ENCODE data around the gene DPYSL3. TPM values are rescaled to one million over a fixed set of nuclear protein-coding genes. Genes with fewer than 3 reads are reported as not detected.

DPYSL3 gene
- total RNA-seq, 1 experiment from 2014 or later: 17.2 TPM

DNA sequence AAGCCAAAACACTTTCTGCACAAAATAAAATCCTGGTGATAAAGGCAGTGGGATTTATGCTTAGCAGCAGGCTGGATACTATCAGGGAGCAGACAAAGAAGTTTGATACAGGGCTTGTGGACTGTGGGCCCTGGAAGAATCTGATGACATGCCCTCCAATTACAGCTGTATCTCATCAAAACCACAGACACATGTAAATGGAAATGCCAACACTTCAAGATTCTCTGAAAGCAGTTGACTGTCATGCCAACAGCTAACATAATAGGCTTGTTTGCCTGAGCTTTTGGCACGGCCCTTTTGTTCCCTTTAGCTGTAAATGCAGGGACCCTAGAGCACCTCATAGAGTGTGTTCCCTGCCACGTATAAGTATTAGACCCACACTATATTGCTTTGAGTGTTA is 160.6 kb downstream of the DPYSL3 start:
- DNase-seq (ENCODE audit: low read depth, low spot score) (no peak), ATAC-seq (no peak)
- H3K4me2 ChIP-seq (ENCODE audit: low read length): no peak overlapping the region
- no peaks in the 10 kb centered on the region for H3K9me3 ChIP-seq (ENCODE audit: control insufficient read depth in 1 of 2, insufficient read depth in 1 of 2, low read depth in 1 of 2, low read length in 2 of 2)
- H3K4me3 ChIP-seq (replicated peaks in 1 of 2; ENCODE audit: low read depth in 1 of 2, low read length in 2 of 2): no peak overlapping the region
- no peak overlapping the region for H2AFZ ChIP-seq (ENCODE audit: low read depth, low read length, poor library complexity, severe bottlenecking)
- CTCF ChIA-PET: no interaction called here
- BruUV-seq (replicated peaks): no TSS peak
- no peaks in the 10 kb centered on the region for H3K4me1 ChIP-seq (ENCODE audit: control insufficient read depth in 1 of 2, insufficient read depth in 2 of 2, low read length in 2 of 2)
- intact Hi-C loops (cut with micrococcal nuclease): no loop called here
- POLR2A ChIA-PET: no interaction called here
- no peak overlapping the region for H3K9ac ChIP-seq (ENCODE audit: low read length)
- H3K36me3 ChIP-seq (ENCODE audit: control insufficient read depth in 1 of 2, insufficient read depth in 2 of 2, low read length in 2 of 2): no peaks in the 10 kb centered on the region
- TF ChIP-seq POLR2A (IDR thresholded peaks at IDR 0.05; ENCODE audit: borderline replicate concordance, extremely low read depth, insufficient read depth, insufficient read length): no peak
- TF ChIP-seq, protein P1, sequence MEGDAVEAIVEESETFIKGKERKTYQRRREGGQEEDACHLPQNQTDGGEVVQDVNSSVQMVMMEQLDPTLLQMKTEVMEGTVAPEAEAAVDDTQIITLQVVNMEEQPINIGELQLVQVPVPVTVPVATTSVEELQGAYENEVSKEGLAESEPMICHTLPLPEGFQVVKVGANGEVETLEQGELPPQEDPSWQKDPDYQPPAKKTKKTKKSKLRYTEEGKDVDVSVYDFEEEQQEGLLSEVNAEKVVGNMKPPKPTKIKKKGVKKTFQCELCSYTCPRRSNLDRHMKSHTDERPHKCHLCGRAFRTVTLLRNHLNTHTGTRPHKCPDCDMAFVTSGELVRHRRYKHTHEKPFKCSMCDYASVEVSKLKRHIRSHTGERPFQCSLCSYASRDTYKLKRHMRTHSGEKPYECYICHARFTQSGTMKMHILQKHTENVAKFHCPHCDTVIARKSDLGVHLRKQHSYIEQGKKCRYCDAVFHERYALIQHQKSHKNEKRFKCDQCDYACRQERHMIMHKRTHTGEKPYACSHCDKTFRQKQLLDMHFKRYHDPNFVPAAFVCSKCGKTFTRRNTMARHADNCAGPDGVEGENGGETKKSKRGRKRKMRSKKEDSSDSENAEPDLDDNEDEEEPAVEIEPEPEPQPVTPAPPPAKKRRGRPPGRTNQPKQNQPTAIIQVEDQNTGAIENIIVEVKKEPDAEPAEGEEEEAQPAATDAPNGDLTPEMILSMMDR (IDR thresholded peaks at IDR 0.05 in 2 of 3, conservative IDR thresholded peaks at IDR 0.05 in 1 of 3; ENCODE audit: borderline replicate concordance in 1 of 3, insufficient read depth in 1 of 3, low read depth in 2 of 3, low read length in 2 of 3): no peak
- no peak for TF ChIP-seq ATF3 (IDR thresholded peaks at IDR 0.05)
- no peak for TF ChIP-seq ZNF274 (IDR thresholded peaks at IDR 0.05; ENCODE audit: low read depth, low read length)
- TF ChIP-seq ELF1 (IDR thresholded peaks at IDR 0.05; ENCODE audit: borderline replicate concordance, low read depth): no peak
- no peak for TF ChIP-seq SRF (IDR thresholded peaks at IDR 0.05; ENCODE audit: low read depth)
- TF ChIP-seq TCF7L2 (IDR thresholded peaks at IDR 0.05; ENCODE audit: borderline replicate concordance, extremely low read depth, insufficient read depth, insufficient read length): no peak
- TF ChIP-seq, protein P2, sequence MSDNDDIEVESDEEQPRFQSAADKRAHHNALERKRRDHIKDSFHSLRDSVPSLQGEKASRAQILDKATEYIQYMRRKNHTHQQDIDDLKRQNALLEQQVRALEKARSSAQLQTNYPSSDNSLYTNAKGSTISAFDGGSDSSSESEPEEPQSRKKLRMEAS (IDR thresholded peaks at IDR 0.05): no peak
- TF ChIP-seq ZFX (IDR thresholded peaks at IDR 0.05): no peak
- no peak for TF ChIP-seq EGR1 (IDR thresholded peaks at IDR 0.05; ENCODE audit: low read depth)
- no peak for TF ChIP-seq FOSL1 (IDR thresholded peaks at IDR 0.05; ENCODE audit: low read depth)
- TF ChIP-seq JUND (IDR thresholded peaks at IDR 0.05): no peak
- no peak for TF ChIP-seq SP1 (IDR thresholded peaks at IDR 0.05; ENCODE audit: low read depth)
- TF ChIP-seq SIN3A (IDR thresholded peaks at IDR 0.05; ENCODE audit: low read depth): no peak
- TF ChIP-seq, protein P3, sequence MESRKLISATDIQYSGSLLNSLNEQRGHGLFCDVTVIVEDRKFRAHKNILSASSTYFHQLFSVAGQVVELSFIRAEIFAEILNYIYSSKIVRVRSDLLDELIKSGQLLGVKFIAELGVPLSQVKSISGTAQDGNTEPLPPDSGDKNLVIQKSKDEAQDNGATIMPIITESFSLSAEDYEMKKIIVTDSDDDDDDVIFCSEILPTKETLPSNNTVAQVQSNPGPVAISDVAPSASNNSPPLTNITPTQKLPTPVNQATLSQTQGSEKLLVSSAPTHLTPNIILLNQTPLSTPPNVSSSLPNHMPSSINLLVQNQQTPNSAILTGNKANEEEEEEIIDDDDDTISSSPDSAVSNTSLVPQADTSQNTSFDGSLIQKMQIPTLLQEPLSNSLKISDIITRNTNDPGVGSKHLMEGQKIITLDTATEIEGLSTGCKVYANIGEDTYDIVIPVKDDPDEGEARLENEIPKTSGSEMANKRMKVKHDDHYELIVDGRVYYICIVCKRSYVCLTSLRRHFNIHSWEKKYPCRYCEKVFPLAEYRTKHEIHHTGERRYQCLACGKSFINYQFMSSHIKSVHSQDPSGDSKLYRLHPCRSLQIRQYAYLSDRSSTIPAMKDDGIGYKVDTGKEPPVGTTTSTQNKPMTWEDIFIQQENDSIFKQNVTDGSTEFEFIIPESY (IDR thresholded peaks at IDR 0.05; ENCODE audit: extremely low read depth, insufficient replicate concordance, low read length): no peak
- TF ChIP-seq CBX3 (IDR thresholded peaks at IDR 0.05; ENCODE audit: low read depth): no peak
- TF ChIP-seq CEBPB (IDR thresholded peaks at IDR 0.05; ENCODE audit: low read depth): no peak
- TF ChIP-seq REST (IDR thresholded peaks at IDR 0.05; ENCODE audit: low read depth): no peak
- no peak for TF ChIP-seq EZH2 (IDR thresholded peaks at IDR 0.05)
- RAD21 ChIA-PET (ENCODE audit: low non-redundant PET in 1 of 2, low total read pairs in 2 of 2, uncharacterized antibody in 2 of 2, unreplicated experiment in 2 of 2): no interaction called here
- H4K20me1 ChIP-seq (ENCODE audit: insufficient read depth): no peaks in the 10 kb centered on the region
- 0 out of 2 replicates have a peak, but pooled peaks cover 6% of the 10 kb centered on the region for H3K27me3 ChIP-seq (ENCODE audit: insufficient read depth, low read length)
- H3K79me2 ChIP-seq (ENCODE audit: insufficient read depth, low read length): no peaks in the 10 kb centered on the region
- H3K27ac ChIP-seq (ENCODE audit: low read depth, low read length): no peak overlapping the region
- H3K9me2 ChIP-seq (ENCODE audit: insufficient read depth): no peaks in the 10 kb centered on the region
